ENCODE results near the gene GMDS.

The GMDS gene

GRCh38 chr6:2085657-2086056, 159.7 kb downstream of the GMDS start:
- no peak for DNase-seq

- no peak for DNase-seq
Observed at GRCh38 chr6:2081155-2082138, 164.0 kb downstream of the GMDS start.

GRCh38 chr6:2078888-2079287, 166.5 kb downstream of the GMDS start:
- no peak for DNase-seq

GRCh38 chr6:2077826-2078225, 167.6 kb downstream of the GMDS start:
- DNase-seq = no peak

GRCh38 chr6:2073476-2073875, 171.9 kb downstream of the GMDS start:
- DNase-seq = peak; percentile 13

- no peak for DNase-seq
Observed at GRCh38 chr6:2072453-2072852, 173.0 kb downstream of the GMDS start.

GRCh38 chr6:2063547-2063946, 181.9 kb downstream of the GMDS start:
- DNase-seq = no peak

- DNase-seq = no peak
Observed at GRCh38 chr6:2061880-2062279, 183.5 kb downstream of the GMDS start.

- no peak for DNase-seq
Observed at GRCh38 chr6:2055911-2056310, 189.5 kb downstream of the GMDS start.

GRCh38 chr6:2055143-2055542, 190.3 kb downstream of the GMDS start:
- DNase-seq = no peak

- no peak for DNase-seq
Observed at GRCh38 chr6:2054516-2055067, 190.8 kb downstream of the GMDS start.

- DNase-seq = no peak
Observed at GRCh38 chr6:2053691-2054090, 191.7 kb downstream of the GMDS start.

GRCh38 chr6:2047855-2048254, 197.6 kb downstream of the GMDS start:
- no peak for DNase-seq

- DNase-seq = no peak
Observed at GRCh38 chr6:2044192-2044591, 201.2 kb downstream of the GMDS start.

GRCh38 chr6:2042956-2043648, 202.3 kb downstream of the GMDS start:
- no peak for DNase-seq

GRCh38 chr6:2038092-2038491, 207.3 kb downstream of the GMDS start:
- peak; percentile 68 for DNase-seq

GRCh38 chr6:2037237-2037926, 208.0 kb downstream of the GMDS start:
- DNase-seq = peak; percentile 8

- DNase-seq = no peak
Observed at GRCh38 chr6:2036710-2037023, 208.7 kb downstream of the GMDS start.

- DNase-seq = no peak
Observed at GRCh38 chr6:2035826-2036709, 209.3 kb downstream of the GMDS start.

GRCh38 chr6:2035046-2035445, 210.4 kb downstream of the GMDS start:
- no peak for DNase-seq

GRCh38 chr6:2034256-2034655, 211.1 kb downstream of the GMDS start:
- DNase-seq = no peak

GRCh38 chr6:2033544-2033943, 211.9 kb downstream of the GMDS start:
- no peak for DNase-seq

Data from hematopoietic multipotent progenitor cell treated with erythropoietin and hydrocortisone succinate and interleukin-3 and kit ligand, for 6 days (in vitro differentiated cells).